ENCODE results near the gene TTF2.

- TF ChIP-seq CTCF (conservative IDR thresholded peaks at IDR 0.05; ENCODE audit: low read depth in 2 of 2) (no peak), EZH2 (IDR thresholded peaks at IDR 0.05; ENCODE audit: low read depth, unreplicated experiment) (no peak), POLR2AphosphoS5 (IDR thresholded peaks at IDR 0.05; ENCODE audit: low read depth) (no peak), REST (IDR thresholded peaks at IDR 0.05; ENCODE audit: unreplicated experiment) (no peak), EZH2phosphoT487 (IDR thresholded peaks at IDR 0.05; ENCODE audit: unreplicated experiment) (no peak), JUNB (IDR thresholded peaks at IDR 0.05; ENCODE audit: unreplicated experiment) (no peak), CREB1 (CRISPR knock-in tag; IDR thresholded peaks at IDR 0.05; ENCODE audit: low read depth) (no peak), ZNF331 (CRISPR knock-in tag; IDR thresholded peaks at IDR 0.05; ENCODE audit: low read depth) (no peak), NANOG (IDR thresholded peaks at IDR 0.05; ENCODE audit: borderline replicate concordance) (no peak), ZNF114 (CRISPR knock-in tag; IDR thresholded peaks at IDR 0.05) (no peak), STAT1 (IDR thresholded peaks at IDR 0.05; ENCODE audit: unreplicated experiment) (no peak)
- TF ChIP-seq, protein P1, sequence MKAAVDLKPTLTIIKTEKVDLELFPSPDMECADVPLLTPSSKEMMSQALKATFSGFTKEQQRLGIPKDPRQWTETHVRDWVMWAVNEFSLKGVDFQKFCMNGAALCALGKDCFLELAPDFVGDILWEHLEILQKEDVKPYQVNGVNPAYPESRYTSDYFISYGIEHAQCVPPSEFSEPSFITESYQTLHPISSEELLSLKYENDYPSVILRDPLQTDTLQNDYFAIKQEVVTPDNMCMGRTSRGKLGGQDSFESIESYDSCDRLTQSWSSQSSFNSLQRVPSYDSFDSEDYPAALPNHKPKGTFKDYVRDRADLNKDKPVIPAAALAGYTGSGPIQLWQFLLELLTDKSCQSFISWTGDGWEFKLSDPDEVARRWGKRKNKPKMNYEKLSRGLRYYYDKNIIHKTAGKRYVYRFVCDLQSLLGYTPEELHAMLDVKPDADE (IDR thresholded peaks at IDR 0.05): no peak
- TF ChIP-seq, protein P2, sequence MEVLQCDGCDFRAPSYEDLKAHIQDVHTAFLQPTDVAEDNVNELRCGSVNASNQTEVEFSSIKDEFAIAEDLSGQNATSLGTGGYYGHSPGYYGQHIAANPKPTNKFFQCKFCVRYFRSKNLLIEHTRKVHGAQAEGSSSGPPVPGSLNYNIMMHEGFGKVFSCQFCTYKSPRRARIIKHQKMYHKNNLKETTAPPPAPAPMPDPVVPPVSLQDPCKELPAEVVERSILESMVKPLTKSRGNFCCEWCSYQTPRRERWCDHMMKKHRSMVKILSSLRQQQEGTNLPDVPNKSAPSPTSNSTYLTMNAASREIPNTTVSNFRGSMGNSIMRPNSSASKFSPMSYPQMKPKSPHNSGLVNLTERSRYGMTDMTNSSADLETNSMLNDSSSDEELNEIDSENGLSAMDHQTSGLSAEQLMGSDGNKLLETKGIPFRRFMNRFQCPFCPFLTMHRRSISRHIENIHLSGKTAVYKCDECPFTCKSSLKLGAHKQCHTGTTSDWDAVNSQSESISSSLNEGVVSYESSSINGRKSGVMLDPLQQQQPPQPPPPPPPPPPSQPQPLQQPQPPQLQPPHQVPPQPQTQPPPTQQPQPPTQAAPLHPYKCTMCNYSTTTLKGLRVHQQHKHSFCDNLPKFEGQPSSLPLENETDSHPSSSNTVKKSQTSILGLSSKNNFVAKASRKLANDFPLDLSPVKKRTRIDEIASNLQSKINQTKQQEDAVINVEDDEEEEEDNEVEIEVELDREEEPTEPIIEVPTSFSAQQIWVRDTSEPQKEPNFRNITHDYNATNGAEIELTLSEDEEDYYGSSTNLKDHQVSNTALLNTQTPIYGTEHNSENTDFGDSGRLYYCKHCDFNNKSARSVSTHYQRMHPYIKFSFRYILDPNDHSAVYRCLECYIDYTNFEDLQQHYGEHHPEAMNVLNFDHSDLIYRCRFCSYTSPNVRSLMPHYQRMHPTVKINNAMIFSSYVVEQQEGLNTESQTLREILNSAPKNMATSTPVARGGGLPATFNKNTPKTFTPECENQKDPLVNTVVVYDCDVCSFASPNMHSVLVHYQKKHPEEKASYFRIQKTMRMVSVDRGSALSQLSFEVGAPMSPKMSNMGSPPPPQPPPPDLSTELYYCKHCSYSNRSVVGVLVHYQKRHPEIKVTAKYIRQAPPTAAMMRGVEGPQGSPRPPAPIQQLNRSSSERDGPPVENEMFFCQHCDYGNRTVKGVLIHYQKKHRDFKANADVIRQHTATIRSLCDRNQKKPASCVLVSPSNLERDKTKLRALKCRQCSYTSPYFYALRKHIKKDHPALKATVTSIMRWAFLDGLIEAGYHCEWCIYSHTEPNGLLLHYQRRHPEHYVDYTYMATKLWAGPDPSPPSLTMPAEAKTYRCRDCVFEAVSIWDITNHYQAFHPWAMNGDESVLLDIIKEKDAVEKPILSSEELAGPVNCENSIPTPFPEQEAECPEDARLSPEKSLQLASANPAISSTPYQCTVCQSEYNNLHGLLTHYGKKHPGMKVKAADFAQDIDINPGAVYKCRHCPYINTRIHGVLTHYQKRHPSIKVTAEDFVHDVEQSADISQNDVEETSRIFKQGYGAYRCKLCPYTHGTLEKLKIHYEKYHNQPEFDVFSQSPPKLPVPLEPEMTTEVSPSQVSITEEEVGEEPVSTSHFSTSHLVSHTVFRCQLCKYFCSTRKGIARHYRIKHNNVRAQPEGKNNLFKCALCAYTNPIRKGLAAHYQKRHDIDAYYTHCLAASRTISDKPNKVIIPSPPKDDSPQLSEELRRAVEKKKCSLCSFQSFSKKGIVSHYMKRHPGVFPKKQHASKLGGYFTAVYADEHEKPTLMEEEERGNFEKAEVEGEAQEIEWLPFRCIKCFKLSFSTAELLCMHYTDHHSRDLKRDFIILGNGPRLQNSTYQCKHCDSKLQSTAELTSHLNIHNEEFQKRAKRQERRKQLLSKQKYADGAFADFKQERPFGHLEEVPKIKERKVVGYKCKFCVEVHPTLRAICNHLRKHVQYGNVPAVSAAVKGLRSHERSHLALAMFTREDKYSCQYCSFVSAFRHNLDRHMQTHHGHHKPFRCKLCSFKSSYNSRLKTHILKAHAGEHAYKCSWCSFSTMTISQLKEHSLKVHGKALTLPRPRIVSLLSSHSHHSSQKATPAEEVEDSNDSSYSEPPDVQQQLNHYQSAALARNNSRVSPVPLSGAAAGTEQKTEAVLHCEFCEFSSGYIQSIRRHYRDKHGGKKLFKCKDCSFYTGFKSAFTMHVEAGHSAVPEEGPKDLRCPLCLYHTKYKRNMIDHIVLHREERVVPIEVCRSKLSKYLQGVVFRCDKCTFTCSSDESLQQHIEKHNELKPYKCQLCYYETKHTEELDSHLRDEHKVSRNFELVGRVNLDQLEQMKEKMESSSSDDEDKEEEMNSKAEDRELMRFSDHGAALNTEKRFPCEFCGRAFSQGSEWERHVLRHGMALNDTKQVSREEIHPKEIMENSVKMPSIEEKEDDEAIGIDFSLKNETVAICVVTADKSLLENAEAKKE (CRISPR knock-in tag; IDR thresholded peaks at IDR 0.05): no peak
Observed at GRCh38 chr1:117127795-117128194, 67.7 kb downstream of the TTF2 start.
